ENCODE measurements around the gene TTLL5.

TTLL5 gene

GRCh38 chr14:75977582-75977943 is 316.5 kb downstream of the TTLL5 start:
- no peak for DNase-seq

GRCh38 chr14:75978249-75978731 is 317.2 kb downstream of the TTLL5 start:
- DNase-seq, result peak; percentile 3

GRCh38 chr14:75979071-75979571 is 318.1 kb downstream of the TTLL5 start:
- DNase-seq, result peak; percentile 10

- DNase-seq, result no peak
Observed at GRCh38 chr14:75979648-75980565, 318.9 kb downstream of the TTLL5 start.

- DNase-seq, result no peak
Observed at GRCh38 chr14:75980856-75981255, 319.8 kb downstream of the TTLL5 start.

- peak; percentile 56 for DNase-seq
Observed at GRCh38 chr14:75981426-75982265, 320.6 kb downstream of the TTLL5 start, which contains the start of gene TGFB3. Gene TGFB3, minus strand, starts transcription at chr14:75981995. Its CDS starts 1,102 bp downstream, at chr14:75980893.

- DNase-seq, result peak; percentile 78
Observed at GRCh38 chr14:75982266-75983018, 321.4 kb downstream of the TTLL5 start.

- DNase-seq, result no peak
Observed at GRCh38 chr14:75983019-75983358, 321.9 kb downstream of the TTLL5 start.

- no peak for DNase-seq
Observed at GRCh38 chr14:75984674-75985073, 323.6 kb downstream of the TTLL5 start.

GRCh38 chr14:75985618-75986438 is 324.8 kb downstream of the TTLL5 start, which contains the start of gene IFT43:
Gene IFT43, plus strand, starts transcription at chr14:75985763. Its CDS starts 24 bp downstream, at chr14:75985787.
- DNase-seq, result peak; percentile 93

- no peak for DNase-seq
Observed at GRCh38 chr14:75986439-75986765, 325.4 kb downstream of the TTLL5 start.

GRCh38 chr14:75987201-75987970 is 326.3 kb downstream of the TTLL5 start:
- DNase-seq, result no peak

GRCh38 chr14:75989134-75989533 is 328.1 kb downstream of the TTLL5 start:
- no peak for DNase-seq

- DNase-seq, result no peak
Observed at GRCh38 chr14:75990297-75990696, 329.3 kb downstream of the TTLL5 start.

GRCh38 chr14:75991753-75992152 is 330.7 kb downstream of the TTLL5 start:
- no peak for DNase-seq

- DNase-seq, result no peak
Observed at GRCh38 chr14:75993567-75994041, 332.6 kb downstream of the TTLL5 start.

GRCh38 chr14:75995372-75996041 is 334.5 kb downstream of the TTLL5 start:
- DNase-seq, result no peak

- DNase-seq, result no peak
Observed at GRCh38 chr14:75996488-75996887, 335.4 kb downstream of the TTLL5 start.

GRCh38 chr14:75999511-76000190 is 338.6 kb downstream of the TTLL5 start:
- no peak for DNase-seq

GRCh38 chr14:76002383-76002782 is 341.3 kb downstream of the TTLL5 start:
- no peak for DNase-seq

Measured in activated CD4-positive, alpha-beta T cell treated with anti-CD3 and anti-CD28 coated beads, Interleukin-2, amount 50 U/mL, for 1 hour (primary cell).